ENCODE data around the gene NR5A1.

GRCh38 chr9:124452326-124452725, 54.9 kb downstream of the NR5A1 start:
- TF ChIP-seq RAD21 (CRISPR knock-in tag; IDR thresholded peaks at IDR 0.05) (no peak), ZBTB49 (CRISPR knock-in tag; IDR thresholded peaks at IDR 0.05; ENCODE audit: borderline replicate concordance) (no peak), HDAC2 (CRISPR knock-in tag; IDR thresholded peaks at IDR 0.05) (no peak), POLR2AphosphoS5 (IDR thresholded peaks at IDR 0.05; ENCODE audit: low read depth, low read length) (no peak), MEIS2 (CRISPR knock-in tag; IDR thresholded peaks at IDR 0.05) (no peak), TCF12 (IDR thresholded peaks at IDR 0.05) (no peak), TCF12 (CRISPR knock-in tag; IDR thresholded peaks at IDR 0.05) (no peak)
